ENCODE measurements around the gene IRS1. TPM values are rescaled to one million over a fixed set of nuclear protein-coding genes. Genes with fewer than 3 reads are reported as not detected.

IRS1 gene
- total RNA-seq, 1 donor from 2014 or later = 12.6 TPM

- Histone ChIP-seq H3K4me3 (ENCODE audit: low read depth, low read length) (no peak overlapping the region), H3K27me3 (ENCODE audit: control insufficient read depth, insufficient read depth, low read length) (no peaks in the 10 kb centered on the region), H3K36me3 (ENCODE audit: control insufficient read depth, insufficient read depth, low read length) (no peaks in the 10 kb centered on the region)
- DNase-seq (ENCODE audit: low read depth) = no peak
- no peak for TF ChIP-seq CTCF (IDR thresholded peaks at IDR 0.05; ENCODE audit: insufficient read depth, low read length, poor library complexity, severe bottlenecking)
Observed at GRCh38 chr2:226726546-226726945, 73.1 kb downstream of the IRS1 start.

- Histone ChIP-seq H3K27me3 (ENCODE audit: control insufficient read depth, insufficient read depth, low read length) (no peaks in the 10 kb centered on the region), H3K36me3 (ENCODE audit: control insufficient read depth, insufficient read depth, low read length) (no peaks in the 10 kb centered on the region), H3K4me3 (ENCODE audit: low read depth, low read length) (no peak overlapping the region)
- TF ChIP-seq CTCF (IDR thresholded peaks at IDR 0.05; ENCODE audit: insufficient read depth, low read length, poor library complexity, severe bottlenecking) = no peak
- DNase-seq (ENCODE audit: low read depth) = no peak
Observed at GRCh38 chr2:226725126-226725860, 74.3 kb downstream of the IRS1 start.

GRCh38 chr2:226721541-226721940 is 78.1 kb downstream of the IRS1 start:
- no peak for TF ChIP-seq CTCF (IDR thresholded peaks at IDR 0.05; ENCODE audit: insufficient read depth, low read length, poor library complexity, severe bottlenecking)
- DNase-seq (ENCODE audit: low read depth) = no peak
- H3K36me3 ChIP-seq (ENCODE audit: control insufficient read depth, insufficient read depth, low read length) = no peaks in the 10 kb centered on the region
- no peaks in the 10 kb centered on the region for H3K27me3 ChIP-seq (ENCODE audit: control insufficient read depth, insufficient read depth, low read length)
- H3K4me3 ChIP-seq (ENCODE audit: low read depth, low read length) = no peak overlapping the region

- no peak overlapping the region for H3K4me3 ChIP-seq (ENCODE audit: low read depth, low read length)
- no peaks in the 10 kb centered on the region for H3K27me3 ChIP-seq (ENCODE audit: control insufficient read depth, insufficient read depth, low read length)
- no peaks in the 10 kb centered on the region for H3K36me3 ChIP-seq (ENCODE audit: control insufficient read depth, insufficient read depth, low read length)
- no peak for DNase-seq (ENCODE audit: low read depth)
- no peak for TF ChIP-seq CTCF (IDR thresholded peaks at IDR 0.05; ENCODE audit: insufficient read depth, low read length, poor library complexity, severe bottlenecking)
Observed at GRCh38 chr2:226720948-226721347, 78.7 kb downstream of the IRS1 start.

GRCh38 chr2:226717719-226718118 is 81.9 kb downstream of the IRS1 start:
- no peak for TF ChIP-seq CTCF (IDR thresholded peaks at IDR 0.05; ENCODE audit: insufficient read depth, low read length, poor library complexity, severe bottlenecking)
- no peaks in the 10 kb centered on the region for H3K27me3 ChIP-seq (ENCODE audit: control insufficient read depth, insufficient read depth, low read length)
- no peak for DNase-seq (ENCODE audit: low read depth)
- H3K36me3 ChIP-seq (ENCODE audit: control insufficient read depth, insufficient read depth, low read length) = no peaks in the 10 kb centered on the region
- H3K4me3 ChIP-seq (ENCODE audit: low read depth, low read length) = no peak overlapping the region

- H3K27me3 ChIP-seq (ENCODE audit: control insufficient read depth, insufficient read depth, low read length) = no peaks in the 10 kb centered on the region
- no peak overlapping the region for H3K4me3 ChIP-seq (ENCODE audit: low read depth, low read length)
- no peak for TF ChIP-seq CTCF (IDR thresholded peaks at IDR 0.05; ENCODE audit: insufficient read depth, low read length, poor library complexity, severe bottlenecking)
- H3K36me3 ChIP-seq (ENCODE audit: control insufficient read depth, insufficient read depth, low read length) = no peaks in the 10 kb centered on the region
- DNase-seq (ENCODE audit: low read depth) = no peak
Observed at GRCh38 chr2:226716126-226716525, 83.5 kb downstream of the IRS1 start.

Data from kidney epithelial cell (primary cell).